Placental pericyte (primary cell): ENCODE results near the gene SAMD10. TPM values are rescaled to one million over a fixed set of nuclear protein-coding genes. Genes with fewer than 3 reads are reported as not detected.

Source experiments
- small RNA-seq: library from RNA; depleted of rRNA; stranded (forward); fragments of <200 nt; gene quantifications from one replicate; pipeline ENCODE3, GENCODE V24; 2012; ENCODE audit warnings: low replicate concordance
- total RNA-seq: library from RNA; depleted of rRNA; stranded (reverse); fragments of >200 nt; gene quantifications from 2 replicates; pipeline ENCODE4 v1.2.3, GENCODE V29; 2012

Gene SAMD10
- 1.7 and 2.6 TPM in 2 replicates for total RNA-seq

DNA sequence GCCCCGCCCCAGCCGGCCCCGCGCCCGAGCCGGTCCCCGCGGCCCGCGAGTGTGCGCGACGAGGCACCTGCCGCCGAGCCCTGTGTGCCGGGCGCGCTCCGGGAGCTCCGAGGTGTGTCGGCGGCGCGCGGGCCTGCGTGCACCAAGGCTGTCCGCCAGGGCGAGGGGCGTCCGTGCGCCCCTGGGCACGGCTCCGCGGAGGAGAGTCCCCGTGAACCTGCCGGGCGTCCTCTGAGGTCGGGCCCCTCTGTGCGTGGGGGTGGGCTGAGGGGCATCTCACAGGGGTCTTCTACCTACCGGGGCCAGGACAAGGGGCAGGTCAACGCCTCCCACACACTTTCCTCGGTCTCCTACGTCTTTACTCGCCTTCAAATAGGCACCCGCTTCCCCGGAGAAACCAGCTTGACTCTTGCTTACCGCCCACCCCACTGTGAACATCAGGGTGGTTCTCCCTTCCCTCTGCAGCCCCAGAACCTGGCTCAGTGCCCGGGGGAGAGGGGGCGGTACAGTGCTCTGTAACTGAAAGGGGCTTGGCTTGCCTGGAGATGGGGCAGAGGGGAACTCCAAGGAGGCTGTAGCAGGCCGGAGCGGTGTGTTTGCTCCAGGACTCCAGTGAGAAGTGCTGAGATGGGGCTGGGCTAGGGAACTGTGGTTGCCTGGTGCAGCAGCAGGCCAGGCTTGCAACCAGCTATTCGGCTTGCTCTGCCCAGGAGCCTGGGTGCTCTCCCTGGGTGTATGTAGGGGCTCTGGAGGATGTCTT lies at the start of gene SAMD10:
Gene SAMD10 (minus strand): TSS at position 86 of the 760 bp plus-strand sequence. CDS start 175 bp downstream, outside the sequence.

DNA sequence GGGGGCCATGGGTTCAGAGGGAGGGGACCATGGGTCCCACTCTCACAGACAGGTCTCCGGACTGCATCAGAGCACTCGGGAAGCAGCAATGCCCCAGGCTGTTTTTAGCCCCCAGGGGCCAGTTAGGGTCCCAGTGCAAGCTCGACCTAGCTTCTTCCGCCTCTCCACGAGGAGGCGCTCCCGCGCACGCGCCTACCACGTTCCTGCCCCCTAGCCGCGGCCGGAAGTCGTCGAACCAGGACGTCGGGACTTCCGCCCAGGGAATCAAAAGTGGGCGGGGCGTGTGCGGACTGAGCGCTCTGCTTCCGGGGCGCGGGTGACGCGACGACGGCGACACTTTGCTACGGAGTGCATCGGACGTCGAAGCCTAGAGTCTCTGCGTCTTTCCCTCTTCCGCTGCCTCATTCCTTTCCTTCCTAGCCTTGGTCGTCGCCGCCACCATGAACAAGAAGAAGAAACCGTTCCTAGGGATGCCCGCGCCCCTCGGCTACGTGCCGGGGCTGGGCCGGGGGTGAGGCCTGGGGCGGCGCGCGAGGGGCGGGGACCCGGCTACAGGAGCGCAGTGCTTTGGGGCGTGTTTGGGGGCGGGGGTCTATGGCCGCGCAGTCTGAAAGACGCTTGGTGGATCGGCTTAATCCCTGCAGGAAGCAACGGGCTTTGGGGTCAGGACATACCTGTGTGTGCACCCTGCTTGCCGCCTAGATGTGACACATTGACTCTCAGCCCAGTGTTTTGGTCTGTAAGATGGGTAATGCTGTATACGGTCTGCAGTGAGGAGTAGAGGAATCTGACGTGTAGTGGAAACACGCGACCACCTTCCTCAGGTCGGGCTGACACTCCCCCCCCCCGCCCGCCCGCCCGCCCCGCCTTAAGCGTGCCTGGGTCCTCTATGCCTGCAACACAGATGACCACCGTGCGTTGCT lies 1.6 kb upstream of the SAMD10 start, which contains the start of gene PRPF6:
Gene PRPF6 (plus strand): TSS at position 327 of the 923 bp plus-strand sequence. CDS start 114 bp downstream, at position 441.

DNA sequence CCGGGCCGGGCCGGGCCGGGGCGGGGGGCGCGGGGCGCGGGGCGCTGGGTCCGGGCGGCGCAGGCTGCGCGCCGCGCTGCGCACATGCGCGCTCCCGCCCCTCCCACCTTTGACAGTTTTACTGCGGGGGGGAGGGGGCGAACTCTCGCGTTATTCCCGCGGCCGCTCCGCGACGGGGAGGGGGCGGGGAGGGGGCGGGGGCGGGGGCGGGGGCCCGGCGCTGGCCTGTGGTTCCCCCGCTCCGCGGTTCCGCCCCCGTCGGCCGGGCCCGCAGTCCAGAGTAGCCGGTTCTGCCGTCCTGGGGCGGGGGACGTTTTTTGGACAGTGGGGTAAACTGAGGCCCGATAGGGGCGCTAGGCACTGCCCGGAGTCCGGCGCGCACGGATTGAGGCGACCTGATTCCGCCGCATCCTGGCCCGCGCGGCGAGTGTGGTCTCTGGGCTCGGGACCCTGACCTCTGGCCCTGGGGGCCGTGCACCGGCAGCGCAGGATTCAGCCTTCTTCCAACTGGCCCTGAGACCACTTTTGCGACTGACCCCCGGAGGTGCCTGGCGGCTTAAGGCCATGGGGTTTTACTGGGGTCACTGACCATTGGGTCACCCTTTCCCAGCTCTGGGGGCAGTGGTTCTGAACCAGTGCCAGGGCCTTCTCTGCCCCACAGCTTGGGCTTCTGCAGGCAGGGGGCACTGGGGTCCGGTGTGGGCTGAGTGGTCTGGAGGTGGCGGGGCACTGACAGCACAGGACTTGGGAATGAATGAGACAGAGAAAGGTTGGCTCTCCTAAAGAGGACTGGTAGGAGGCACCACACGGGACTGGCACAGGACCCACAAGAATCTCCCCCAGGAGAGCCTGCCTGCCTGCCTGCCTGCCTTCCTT lies 9.4 kb downstream of the SAMD10 start, which contains the start of gene ZNF512B:
Gene ZNF512B (minus strand): TSS at position 93 of the 876 bp plus-strand sequence. CDS start 1,980 bp downstream, outside the sequence.

DNA sequence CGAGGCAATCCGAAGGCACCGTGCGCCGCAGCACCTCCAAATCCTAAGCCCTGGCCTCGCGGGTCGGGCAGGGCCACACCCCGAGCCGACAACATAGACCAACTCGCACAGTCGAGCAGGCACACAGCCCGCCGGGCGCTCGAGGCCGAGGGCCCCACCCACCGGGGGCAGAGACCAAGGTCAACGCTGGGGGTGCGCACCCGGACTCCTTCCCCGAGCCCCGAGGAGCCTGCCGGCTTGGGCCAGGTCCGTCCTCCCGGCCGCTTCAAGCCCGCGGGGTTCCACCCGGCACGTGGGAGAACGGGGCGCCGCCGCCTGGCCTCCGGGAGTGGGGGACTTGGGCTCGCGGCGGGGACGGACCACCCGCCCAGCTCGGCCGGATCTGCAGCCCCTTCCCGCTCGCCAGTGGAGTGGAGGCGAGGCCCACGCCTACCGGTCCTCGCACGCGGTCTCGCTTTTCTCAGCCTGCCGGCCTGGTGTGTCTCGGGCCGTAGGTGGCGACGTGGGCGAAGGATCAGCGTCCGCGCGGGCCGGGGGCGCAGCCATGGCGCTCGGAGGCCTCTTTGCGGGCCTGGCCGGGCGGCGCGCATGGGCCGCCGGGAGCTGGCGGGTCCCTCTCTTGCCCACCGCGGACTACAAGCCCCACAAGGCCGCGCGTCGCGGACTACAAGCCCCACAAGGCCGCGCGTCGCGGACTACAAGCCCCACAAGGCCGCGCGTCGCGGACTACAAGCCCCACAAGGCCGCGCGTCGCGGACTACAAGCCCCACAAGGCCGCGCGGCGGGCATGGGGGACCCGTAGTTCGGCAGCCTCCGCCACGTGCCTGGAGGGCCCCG lies 23.4 kb downstream of the SAMD10 start, which contains the start of gene UCKL1:
Gene UCKL1 (minus strand): TSS at position 590 of the 837 bp plus-strand sequence. CDS start 44 bp downstream, at position 546.

Small RNA genes within 50 kb of the gene (small RNA-seq; reads per million reads assigned to genes)
- gene MIR647: not detected

Other genes starting within 250 kb of the SAMD10 start
- 3.1 and 4.2 TPM in 2 replicates for gene LIME1, start 243.0 kb downstream of the SAMD10 start, total RNA-seq
- 27.6 and 54.1 TPM in 2 replicates for gene SLC2A4RG, start 239.9 kb downstream of the SAMD10 start, total RNA-seq
- 3.3 and 20.5 TPM in 2 replicates for gene ZBTB46, start 148.4 kb downstream of the SAMD10 start, total RNA-seq
- gene ABHD16B, start 118.1 kb downstream of the SAMD10 start, total RNA-seq: not detected in 2 replicates
- gene TPD52L2, start 114.4 kb downstream of the SAMD10 start, total RNA-seq: 145 and 153 TPM in 2 replicates
- gene DNAJC5, start 84.5 kb downstream of the SAMD10 start, total RNA-seq: 51.9 and 77.0 TPM in 2 replicates
- 21.2 and 33.5 TPM in 2 replicates for gene UCKL1, start 23.2 kb downstream of the SAMD10 start, total RNA-seq
- 10.9 and 16.0 TPM in 2 replicates for gene ZNF512B, start 9.7 kb downstream of the SAMD10 start, total RNA-seq
- 48.2 and 74.4 TPM in 2 replicates for gene PRPF6, start 1.5 kb upstream of the SAMD10 start, total RNA-seq
- 0.88 and 1.4 TPM in 2 replicates for gene C20orf204, start 56.5 kb upstream of the SAMD10 start, total RNA-seq
- 0.43 TPM in 1 of 2 replicates, not detected in the other for gene SOX18, start 70.0 kb upstream of the SAMD10 start, total RNA-seq
- gene TCEA2, start 83.6 kb upstream of the SAMD10 start, total RNA-seq: 13.9 and 27.6 TPM in 2 replicates
- 12.0 and 39.1 TPM in 2 replicates for gene RGS19, start 99.9 kb upstream of the SAMD10 start, total RNA-seq
- 0.86 and 0.88 TPM in 2 replicates for gene OPRL1, start 100.4 kb upstream of the SAMD10 start, total RNA-seq
- gene LKAAEAR1, start 104.8 kb upstream of the SAMD10 start, total RNA-seq: 0.43 TPM in 1 of 2 replicates, not detected in the other
- gene NPBWR2, start 127.9 kb upstream of the SAMD10 start, total RNA-seq: not detected in 2 replicates
- gene MYT1, start 184.8 kb upstream of the SAMD10 start, total RNA-seq: not detected in 2 replicates